ENCODE data around the gene ZBTB20. TPM values are rescaled to one million over a fixed set of nuclear protein-coding genes. Genes with fewer than 3 reads are reported as not detected.

Gene ZBTB20
- total RNA-seq, 3 donors from 2014 or later (not counting 1 experiment from before 2014, with no cell fraction given) = 52.7 to 58.3 (median 55.9) TPM

DNA sequence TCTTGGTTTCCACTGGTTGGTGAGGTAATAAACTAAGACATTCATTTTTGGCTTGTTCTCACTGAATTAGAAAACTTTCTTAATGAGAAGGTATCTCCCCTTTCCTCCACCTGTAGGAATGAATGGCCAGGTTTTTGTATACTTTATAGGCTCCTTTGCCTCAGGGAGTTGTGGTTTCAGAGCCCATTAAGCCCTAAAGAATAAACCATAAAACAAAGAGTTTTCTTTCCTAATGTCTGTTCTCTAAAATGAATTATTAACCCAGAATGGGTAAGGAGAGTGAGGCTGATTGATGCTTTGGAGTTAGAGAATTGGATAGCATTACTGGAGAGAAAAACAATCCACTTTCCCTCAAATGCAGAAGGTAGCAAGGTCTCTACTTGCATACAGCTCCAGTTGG is 785.7 kb downstream of the ZBTB20 start:
- H3K4me3 Mint-ChIP-seq = no peak overlapping the region
- intact Hi-C loops (cut with micrococcal nuclease) = loop anchor here (10.0 kb wide), 1 partner anchor 53 kb away; no protein-coding TSS in a partner anchor

DNA sequence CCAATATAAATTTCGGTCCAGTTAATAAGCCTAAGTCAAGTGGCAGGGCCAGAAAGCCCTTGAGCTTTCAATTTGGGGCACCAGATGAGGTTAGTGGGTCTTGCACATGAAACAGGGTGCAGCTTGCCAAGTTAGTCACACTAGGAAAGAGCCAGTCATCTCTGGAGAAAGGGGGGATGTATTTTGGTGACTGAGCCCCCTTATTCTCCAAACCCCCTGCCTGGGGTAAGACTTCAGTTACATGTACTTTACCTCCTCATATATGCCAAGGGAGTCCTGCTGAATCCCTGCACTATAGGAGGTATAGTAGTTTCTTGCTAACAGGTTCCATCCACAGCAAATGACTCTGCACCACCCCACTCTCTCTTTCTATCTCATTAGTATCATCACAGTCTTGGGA is 790.6 kb downstream of the ZBTB20 start:
- TF ChIP-seq, protein P1, sequence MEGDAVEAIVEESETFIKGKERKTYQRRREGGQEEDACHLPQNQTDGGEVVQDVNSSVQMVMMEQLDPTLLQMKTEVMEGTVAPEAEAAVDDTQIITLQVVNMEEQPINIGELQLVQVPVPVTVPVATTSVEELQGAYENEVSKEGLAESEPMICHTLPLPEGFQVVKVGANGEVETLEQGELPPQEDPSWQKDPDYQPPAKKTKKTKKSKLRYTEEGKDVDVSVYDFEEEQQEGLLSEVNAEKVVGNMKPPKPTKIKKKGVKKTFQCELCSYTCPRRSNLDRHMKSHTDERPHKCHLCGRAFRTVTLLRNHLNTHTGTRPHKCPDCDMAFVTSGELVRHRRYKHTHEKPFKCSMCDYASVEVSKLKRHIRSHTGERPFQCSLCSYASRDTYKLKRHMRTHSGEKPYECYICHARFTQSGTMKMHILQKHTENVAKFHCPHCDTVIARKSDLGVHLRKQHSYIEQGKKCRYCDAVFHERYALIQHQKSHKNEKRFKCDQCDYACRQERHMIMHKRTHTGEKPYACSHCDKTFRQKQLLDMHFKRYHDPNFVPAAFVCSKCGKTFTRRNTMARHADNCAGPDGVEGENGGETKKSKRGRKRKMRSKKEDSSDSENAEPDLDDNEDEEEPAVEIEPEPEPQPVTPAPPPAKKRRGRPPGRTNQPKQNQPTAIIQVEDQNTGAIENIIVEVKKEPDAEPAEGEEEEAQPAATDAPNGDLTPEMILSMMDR (IDR thresholded peaks at IDR 0.05) = no peak
- no peaks in the 10 kb centered on the region for H3K9me3 ChIP-seq (ENCODE audit: control insufficient read depth, insufficient read depth, low read length)
- Mint-ChIP-seq H3K4me1 (no peaks in the 10 kb centered on the region), H3K4me3 (no peak overlapping the region), H3K36me3 (no peaks in the 10 kb centered on the region), H3K27ac (no peak overlapping the region), H3K9me3 (no peaks in the 10 kb centered on the region), H3K27me3 (ENCODE audit: low read depth in 2 of 2) (no peaks in the 10 kb centered on the region)
- no peaks in the 10 kb centered on the region for H3K27me3 ChIP-seq (ENCODE audit: control insufficient read depth, insufficient read depth, low read length)
- 100% methylated on average over 1 of the region's 1 CpG for WGBS (ENCODE audit: insufficient coverage)
- H3K27ac ChIP-seq (ENCODE audit: low read length) = no peak overlapping the region
- intact Hi-C loops (cut with micrococcal nuclease) = no loop called here
- no peak overlapping the region for H3K4me3 ChIP-seq (ENCODE audit: low read length)
- H3K36me3 ChIP-seq (ENCODE audit: control insufficient read depth, insufficient read depth, low read length) = peaks cover 3% of the 10 kb centered on the region
- DNase-seq (no peak), ATAC-seq (no peak)
- no peaks in the 10 kb centered on the region for H3K4me1 ChIP-seq (ENCODE audit: control insufficient read depth, insufficient read depth, low read length)

More for the DNA sequence above, 785.7 kb downstream of the ZBTB20 start:
- DNase-seq (no peak), ATAC-seq (no peak)
- Mint-ChIP-seq H3K4me1 (no peaks in the 10 kb centered on the region), H3K27me3 (ENCODE audit: low read depth in 2 of 2) (no peaks in the 10 kb centered on the region), H3K9me3 (no peaks in the 10 kb centered on the region), H3K27ac (no peak overlapping the region), H3K36me3 (no peaks in the 10 kb centered on the region)
- TF ChIP-seq, protein P1 (IDR thresholded peaks at IDR 0.05) = no peak
- no peaks in the 10 kb centered on the region for H3K27me3 ChIP-seq (ENCODE audit: control insufficient read depth, insufficient read depth, low read length)
- H3K4me3 ChIP-seq (ENCODE audit: low read length) = no peak overlapping the region
- H3K9me3 ChIP-seq (ENCODE audit: control insufficient read depth, insufficient read depth, low read length) = no peaks in the 10 kb centered on the region
- no peaks in the 10 kb centered on the region for H3K4me1 ChIP-seq (ENCODE audit: control insufficient read depth, insufficient read depth, low read length)
- H3K27ac ChIP-seq (ENCODE audit: low read length) = no peak overlapping the region
- H3K36me3 ChIP-seq (ENCODE audit: control insufficient read depth, insufficient read depth, low read length) = no peaks in the 10 kb centered on the region

DNA sequence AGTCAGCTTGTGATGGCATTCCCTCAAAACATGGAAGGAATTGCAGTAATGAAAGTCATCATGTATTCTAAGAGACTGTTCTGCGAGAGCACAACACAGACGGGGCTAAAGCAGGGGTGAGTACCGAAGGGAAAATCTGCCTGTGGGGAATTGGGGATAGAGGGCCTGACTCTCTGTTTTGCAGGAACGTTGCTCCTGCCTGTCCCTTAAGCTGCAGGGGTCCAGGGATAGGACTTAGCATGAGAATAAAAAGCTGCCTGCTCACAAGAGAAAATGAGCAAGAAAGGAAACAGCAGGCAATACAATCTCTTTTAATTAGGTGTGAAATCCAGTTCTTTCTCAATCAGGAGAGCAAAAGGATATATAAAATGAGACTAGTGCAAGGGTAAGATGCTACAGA is 791.0 kb downstream of the ZBTB20 start:
- 94% methylated on average over 4 of the region's 4 CpGs for WGBS (ENCODE audit: insufficient coverage)
- H3K36me3 Mint-ChIP-seq = no peaks in the 10 kb centered on the region
- H3K36me3 ChIP-seq (ENCODE audit: control insufficient read depth, insufficient read depth, low read length) = peaks cover 4% of the 10 kb centered on the region
- TF ChIP-seq, protein P1 (IDR thresholded peaks at IDR 0.05) = no peak
- no peak for DNase-seq
- ATAC-seq = no peak
- H3K9me3 ChIP-seq (ENCODE audit: control insufficient read depth, insufficient read depth, low read length) = no peaks in the 10 kb centered on the region
- no peaks in the 10 kb centered on the region for H3K27me3 Mint-ChIP-seq (ENCODE audit: low read depth in 2 of 2)
- no peak overlapping the region for H3K4me3 Mint-ChIP-seq
- H3K4me1 ChIP-seq (ENCODE audit: control insufficient read depth, insufficient read depth, low read length) = no peaks in the 10 kb centered on the region
- no peaks in the 10 kb centered on the region for H3K9me3 Mint-ChIP-seq
- H3K27ac ChIP-seq (ENCODE audit: low read length) = no peak overlapping the region
- H3K4me1 Mint-ChIP-seq = no peaks in the 10 kb centered on the region
- no peak overlapping the region for H3K27ac Mint-ChIP-seq
- no peak overlapping the region for H3K4me3 ChIP-seq (ENCODE audit: low read length)
- no peaks in the 10 kb centered on the region for H3K27me3 ChIP-seq (ENCODE audit: control insufficient read depth, insufficient read depth, low read length)
- intact Hi-C loops (cut with micrococcal nuclease) = no loop called here

DNA sequence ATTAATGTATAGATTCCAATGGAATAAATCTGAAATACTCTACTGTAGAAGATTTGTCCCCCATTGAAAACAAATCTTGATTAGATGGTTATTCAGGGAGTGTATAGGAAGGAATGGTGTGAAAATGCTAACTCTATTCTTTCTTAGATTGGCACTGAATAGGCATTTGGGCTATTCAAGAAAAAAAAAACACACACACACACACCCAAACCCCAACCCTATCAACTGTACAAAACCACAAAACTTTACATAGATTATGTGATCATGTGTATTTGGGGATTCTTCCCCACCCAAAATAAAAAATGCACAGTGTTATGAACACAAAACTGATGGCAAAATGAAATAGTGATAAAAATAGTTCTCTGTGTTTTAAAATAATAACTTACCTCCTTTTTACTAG is 791.4 kb downstream of the ZBTB20 start:
- Histone ChIP-seq H3K9me3 (ENCODE audit: control insufficient read depth, insufficient read depth, low read length) (no peaks in the 10 kb centered on the region), H3K36me3 (ENCODE audit: control insufficient read depth, insufficient read depth, low read length) (peaks cover 7% of the 10 kb centered on the region), H3K4me3 (ENCODE audit: low read length) (no peak overlapping the region), H3K27me3 (ENCODE audit: control insufficient read depth, insufficient read depth, low read length) (no peaks in the 10 kb centered on the region), H3K27ac (ENCODE audit: low read length) (no peak overlapping the region), H3K4me1 (ENCODE audit: control insufficient read depth, insufficient read depth, low read length) (no peaks in the 10 kb centered on the region)
- no peak for DNase-seq
- no peaks in the 10 kb centered on the region for H3K36me3 Mint-ChIP-seq
- ATAC-seq = no peak
- H3K4me1 Mint-ChIP-seq = no peaks in the 10 kb centered on the region
- no peak overlapping the region for H3K27ac Mint-ChIP-seq
- intact Hi-C loops (cut with micrococcal nuclease) = no loop called here
- TF ChIP-seq, protein P1 (IDR thresholded peaks at IDR 0.05) = no peak
- H3K9me3 Mint-ChIP-seq = no peaks in the 10 kb centered on the region
- H3K27me3 Mint-ChIP-seq (ENCODE audit: low read depth in 2 of 2) = no peaks in the 10 kb centered on the region
- no peak overlapping the region for H3K4me3 Mint-ChIP-seq
